Measurements from ENCODE around the gene ZHX3.
"Not testable (repeated sequence)": the region's sequence is repeated elsewhere in the genome, so short reads cannot be mapped to it uniquely, and the experiment has no call there.

Gene ZHX3

GRCh38 chr20:41138475-41139226 lies 178.9 kb downstream of the ZHX3 start:
- no peak for DNase-seq (ENCODE audit: extremely low read depth in 1 of 2, low read depth in 1 of 2)

GRCh38 chr20:41137614-41138474 lies 179.7 kb downstream of the ZHX3 start:
- DNase-seq (ENCODE audit: extremely low read depth in 1 of 2, low read depth in 1 of 2) = peak; percentile 56 to 59

GRCh38 chr20:41136680-41137613 lies 180.6 kb downstream of the ZHX3 start, which contains the start of gene PLCG1:
Gene PLCG1 (plus strand): TSS chr20:41137543. CDS start chr20:41137642, 99 bp downstream.
- DNase-seq (ENCODE audit: extremely low read depth in 1 of 2, low read depth in 1 of 2) = peak; percentile 70 to 71

- no peak for DNase-seq (ENCODE audit: extremely low read depth in 1 of 2, low read depth in 1 of 2)
Measured at GRCh38 chr20:41135888-41136679, 181.4 kb downstream of the ZHX3 start.

GRCh38 chr20:41135187-41135887 lies 182.2 kb downstream of the ZHX3 start:
- DNase-seq (ENCODE audit: extremely low read depth in 1 of 2, low read depth in 1 of 2) = peak in 1 of 2 donors; percentile 53

- no peak for DNase-seq (ENCODE audit: extremely low read depth in 1 of 2, low read depth in 1 of 2)
Measured at GRCh38 chr20:41134362-41135186, 183.0 kb downstream of the ZHX3 start.

GRCh38 chr20:41133709-41134361 lies 183.7 kb downstream of the ZHX3 start:
- DNase-seq (ENCODE audit: extremely low read depth in 1 of 2, low read depth in 1 of 2) = no peak

- DNase-seq (ENCODE audit: extremely low read depth in 1 of 2, low read depth in 1 of 2) = not testable (repeated sequence)
Measured at GRCh38 chr20:41132388-41132775, 185.1 kb downstream of the ZHX3 start.

- DNase-seq (ENCODE audit: extremely low read depth in 1 of 2, low read depth in 1 of 2) = no peak
Measured at GRCh38 chr20:41131594-41132387, 185.7 kb downstream of the ZHX3 start.

All from stimulated activated CD8-positive, alpha-beta memory T cell treated with anti-CD3 and anti-CD28 coated beads, Interleukin-7, amount 100 ng/mL, for 48 hours (primary cell).